GM12878 (cell line): ENCODE data around the gene LRIT1.

Experiments
- CTCF ChIP-seq, 3 experiments: IDR thresholded peaks in 2 of 3; conservative IDR thresholded peaks in 1 of 3; 2 replicates each; pipeline ENCODE4 v1.5.1; 2011; ENCODE audit warnings: low read depth in 3 of 3, low read length in 3 of 3, mild to moderate bottlenecking in 3 of 3, control low read depth in 2 of 3, moderate library complexity in 2 of 3, inconsistent platforms in 1 of 3, mixed read lengths in 1 of 3; ENCODE audit not compliant: control insufficient read depth in 2 of 3, insufficient read depth in 1 of 3; ENCODE audit errors: extremely low read depth in 1 of 3
- PML ChIP-seq: IDR thresholded peaks from 2 replicates; pipeline ENCODE4 v1.6.1; 2012; ENCODE audit warnings: low read length, inconsistent platforms
- RB1 ChIP-seq: fragments of 450-650 bp; formaldehyde crosslinking; IDR thresholded peaks from 2 replicates; pipeline ENCODE4 v1.6.1; 2017; ENCODE audit warnings: mild to moderate bottlenecking, borderline replicate concordance
- RBBP5 ChIP-seq: fragments of 200-600 bp; sonication (generic); conservative IDR thresholded peaks from 2 replicates; pipeline ENCODE4 v1.6.1; 2016
- SIX5 ChIP-seq: IDR thresholded peaks from 2 replicates; pipeline ENCODE4 v1.6.1; 2011; ENCODE audit warnings: mild to moderate bottlenecking, low read depth, low read length, moderate library complexity; ENCODE audit not compliant: severe bottlenecking
- TF ChIP-seq, protein P1 (sequence below): IDR thresholded peaks from 2 replicates; pipeline ENCODE4 v1.6.1; 2012; ENCODE audit warnings: low read length, inconsistent platforms

DNA sequence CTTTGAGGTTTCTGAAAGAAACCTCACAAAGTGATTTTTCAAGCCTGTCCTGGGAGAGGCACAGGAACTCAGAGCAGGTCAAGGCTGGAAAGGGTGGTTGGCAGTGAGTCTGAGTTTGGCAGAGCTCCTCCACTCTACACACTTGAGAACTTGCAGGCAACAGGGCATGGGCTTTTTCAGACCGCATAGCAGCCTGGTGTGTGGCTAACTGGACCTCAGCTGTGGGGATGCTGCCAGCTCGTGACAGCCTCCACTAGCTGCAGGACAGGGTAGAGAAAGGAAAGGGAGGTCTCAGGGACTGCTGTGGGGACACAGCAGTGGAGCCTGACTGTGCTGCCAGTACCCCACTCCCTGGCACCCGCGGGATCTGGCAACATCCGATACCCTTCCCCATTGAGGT is 44.4 kb downstream of the LRIT1 start:
- TF ChIP-seq SIX5 (no peak), RB1 (no peak), PML (no peak), CTCF (IDR thresholded peaks at IDR 0.05 in 2 of 3, conservative IDR thresholded peaks at IDR 0.05 in 1 of 3; ENCODE audit: control insufficient read depth in 2 of 3, extremely low read depth in 1 of 3, insufficient read depth in 1 of 3, low read depth in 3 of 3, low read length in 3 of 3) (no peak; a peak in 1 of 6 replicates), RBBP5 (no peak)
- TF ChIP-seq, protein P1, sequence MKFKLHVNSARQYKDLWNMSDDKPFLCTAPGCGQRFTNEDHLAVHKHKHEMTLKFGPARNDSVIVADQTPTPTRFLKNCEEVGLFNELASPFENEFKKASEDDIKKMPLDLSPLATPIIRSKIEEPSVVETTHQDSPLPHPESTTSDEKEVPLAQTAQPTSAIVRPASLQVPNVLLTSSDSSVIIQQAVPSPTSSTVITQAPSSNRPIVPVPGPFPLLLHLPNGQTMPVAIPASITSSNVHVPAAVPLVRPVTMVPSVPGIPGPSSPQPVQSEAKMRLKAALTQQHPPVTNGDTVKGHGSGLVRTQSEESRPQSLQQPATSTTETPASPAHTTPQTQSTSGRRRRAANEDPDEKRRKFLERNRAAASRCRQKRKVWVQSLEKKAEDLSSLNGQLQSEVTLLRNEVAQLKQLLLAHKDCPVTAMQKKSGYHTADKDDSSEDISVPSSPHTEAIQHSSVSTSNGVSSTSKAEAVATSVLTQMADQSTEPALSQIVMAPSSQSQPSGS: no peak
